IgD-negative memory B cell (primary cell): ENCODE measurements around the gene OR5K2. TPM values are rescaled to one million over a fixed set of nuclear protein-coding genes. Genes with fewer than 3 reads are reported as not detected.

ENCODE experiments used
- H3K27ac Mint-ChIP-seq, 3 donors: one replicate each; pipeline ENCODE4 v1.8.0; 2020 to 2022; ENCODE audit warnings: mild to moderate bottlenecking in 3 of 3, mixed read lengths in 3 of 3, moderate library complexity in 1 of 3
- H3K27me3 Mint-ChIP-seq: one replicate; pipeline ENCODE4 v1.8.0; 2021; ENCODE audit warnings: mixed read lengths
- H3K36me3 Mint-ChIP-seq: one replicate; pipeline ENCODE4 v1.8.0; 2020; ENCODE audit warnings: mild to moderate bottlenecking, mixed read lengths
- H3K4me1 Mint-ChIP-seq, 3 donors: one replicate each; pipeline ENCODE4 v1.8.0; 2020 to 2022; ENCODE audit warnings: mixed read lengths in 3 of 3, mild to moderate bottlenecking in 1 of 3
- H3K4me3 Mint-ChIP-seq, 4 donors: one replicate each; pipeline ENCODE4 v1.8.0; 2020 to 2022; ENCODE audit warnings: mild to moderate bottlenecking in 4 of 4, mixed read lengths in 4 of 4, moderate library complexity in 3 of 4
- H3K9me3 Mint-ChIP-seq, 3 donors: one replicate each; pipeline ENCODE4 v1.8.0; 2020 to 2021; ENCODE audit warnings: mixed read lengths in 3 of 3, mild to moderate bottlenecking in 1 of 3
- polyA plus RNA-seq: library from polyadenylated mRNA; unstranded; fragments of 300-500 nt; fragmentation: Illumina TruSeq; gene quantifications from one replicate; pipeline ENCODE4 v1.2.3, GENCODE V29; 2021

The OR5K2 gene
- polyA plus RNA-seq, 1 donor from 2014 or later = not detected

DNA sequence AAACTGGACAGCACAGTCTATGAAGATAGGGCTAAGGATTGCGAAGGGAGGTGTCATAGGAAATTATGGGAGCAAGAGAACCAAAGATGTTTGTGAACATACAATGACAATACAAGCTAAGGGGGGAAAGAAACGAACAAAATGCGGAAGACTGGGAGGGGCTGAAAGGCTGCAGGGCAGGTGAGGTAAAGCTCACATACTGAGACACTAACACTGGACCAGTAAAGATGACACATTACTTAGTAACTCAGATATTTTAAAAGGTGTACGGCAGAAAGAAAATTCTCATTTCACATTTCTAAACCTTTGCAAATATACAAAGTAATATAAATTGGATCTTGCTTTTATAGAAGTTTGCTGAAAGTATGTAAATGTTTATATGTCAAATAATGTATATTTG, 15.1 kb downstream of the OR5K2 start:
- Mint-ChIP-seq H3K9me3 (no peaks in the 10 kb centered on the region), H3K27ac (no peak overlapping the region), H3K4me3 (no peak overlapping the region), H3K4me1 (peaks cover 0 to 9% (median 0%) of the 10 kb centered on the region in 3 donors), H3K27me3 (no peaks in the 10 kb centered on the region), H3K36me3 (peaks cover 8% of the 10 kb centered on the region)

DNA sequence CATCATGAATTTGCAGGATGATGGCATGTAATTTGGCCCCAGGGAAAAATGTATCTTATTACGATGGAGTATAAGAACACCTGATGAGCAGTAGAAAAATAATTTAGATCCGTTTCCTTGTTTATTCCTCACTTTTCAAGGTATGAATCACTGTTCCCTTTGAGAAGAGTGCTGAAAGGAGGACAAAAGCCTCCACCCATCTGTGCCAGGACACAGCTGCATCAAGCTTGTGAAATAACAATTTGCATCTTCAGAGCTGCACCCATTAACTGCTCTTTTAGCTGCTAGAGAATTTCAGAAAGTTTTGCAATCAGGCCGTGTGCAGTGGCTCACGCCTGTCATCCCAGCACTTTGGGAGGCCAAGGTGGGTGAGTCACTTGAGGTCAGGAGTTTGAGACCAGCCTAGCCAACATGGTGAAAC, 15.6 kb downstream of the OR5K2 start:
- peaks cover under 1 to 9% (median 1%) of the 10 kb centered on the region in 3 donors for H3K4me1 Mint-ChIP-seq
- no peak overlapping the region for H3K27ac Mint-ChIP-seq
- no peak overlapping the region for H3K4me3 Mint-ChIP-seq

DNA sequence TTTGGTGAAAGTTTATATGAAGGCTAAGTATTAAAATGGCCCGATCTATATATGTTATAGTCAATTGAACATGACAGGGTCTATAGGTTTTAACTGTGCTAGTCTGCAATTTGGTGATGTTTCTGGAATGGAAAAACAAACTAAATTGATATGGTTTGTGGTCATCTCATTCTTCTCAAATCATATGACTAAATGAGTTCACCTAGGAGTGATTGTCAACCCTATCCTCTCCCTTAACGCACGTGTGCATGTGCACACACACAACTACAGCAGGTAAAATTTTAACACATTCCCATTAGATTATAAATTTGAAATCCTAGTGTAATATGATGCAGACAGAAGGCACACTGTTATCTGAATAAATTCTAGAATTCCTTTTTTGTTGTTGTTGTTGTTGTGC, 16.3 kb downstream of the OR5K2 start:
- Mint-ChIP-seq H3K4me3 (no peak overlapping the region), H3K4me1 (peaks cover 5 to 9% (median 7%) of the 10 kb centered on the region in 3 donors), H3K36me3 (peaks cover 6% of the 10 kb centered on the region), H3K9me3 (no peaks in the 10 kb centered on the region), H3K27ac (no peak overlapping the region), H3K27me3 (no peaks in the 10 kb centered on the region)

More for the DNA sequence above, 15.6 kb downstream of the OR5K2 start:
- Mint-ChIP-seq H3K9me3 (no peaks in the 10 kb centered on the region), H3K27me3 (no peaks in the 10 kb centered on the region), H3K36me3 (peaks cover 8% of the 10 kb centered on the region)

DNA sequence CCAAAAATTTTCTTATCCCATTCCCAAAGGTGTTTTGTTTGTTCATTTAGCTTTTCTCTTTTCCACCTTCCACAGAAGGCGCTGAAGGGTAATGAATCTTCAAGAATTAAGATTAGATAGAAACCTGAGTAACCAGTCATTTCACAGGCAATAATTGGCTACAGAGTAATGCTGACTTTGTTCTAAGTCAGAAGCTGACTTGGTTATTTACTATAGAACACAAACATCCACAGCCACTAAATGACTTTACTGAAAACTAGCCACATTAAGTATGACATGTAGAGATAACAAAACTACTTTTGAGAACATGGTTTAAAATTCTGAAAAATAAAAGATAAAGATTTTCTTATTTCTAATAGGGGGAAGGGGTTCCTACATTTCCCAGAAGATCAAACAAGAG, 17.5 kb downstream of the OR5K2 start:
- Mint-ChIP-seq H3K36me3 (peaks cover 8% of the 10 kb centered on the region), H3K9me3 (no peaks in the 10 kb centered on the region), H3K27ac (no peak overlapping the region), H3K4me3 (no peak overlapping the region), H3K4me1 (peaks cover 9 to 15% (median 13%) of the 10 kb centered on the region in 3 donors), H3K27me3 (no peaks in the 10 kb centered on the region)

DNA sequence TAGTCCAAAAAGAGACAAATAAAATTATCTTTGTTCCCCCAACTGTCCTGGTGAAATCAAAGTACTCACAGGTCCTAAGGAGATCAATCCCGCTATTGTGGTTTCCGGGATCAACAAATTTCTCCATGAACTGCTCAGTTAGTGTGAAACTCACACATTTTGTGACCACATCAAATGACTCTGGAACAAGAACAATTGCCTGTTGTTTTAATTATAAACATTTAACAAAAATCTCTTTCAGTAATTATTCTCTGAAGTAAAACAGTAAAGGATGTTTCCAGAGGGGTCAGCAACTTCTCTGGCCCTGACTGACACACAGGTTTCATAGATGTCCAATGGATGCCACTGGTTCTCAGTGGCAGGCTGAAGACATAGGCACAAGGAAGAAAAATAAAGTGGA, 21.3 kb downstream of the OR5K2 start:
- Mint-ChIP-seq H3K4me3 (peak overlapping the region in 1 of 4 donors; percentile 71), H3K4me1 (peaks cover 10 to 33% (median 32%) of the 10 kb centered on the region in 3 donors), H3K27ac (peak overlapping the region in 1 of 3 donors; percentile 77), H3K9me3 (no peaks in the 10 kb centered on the region), H3K27me3 (no peaks in the 10 kb centered on the region), H3K36me3 (peaks cover 10% of the 10 kb centered on the region)

DNA sequence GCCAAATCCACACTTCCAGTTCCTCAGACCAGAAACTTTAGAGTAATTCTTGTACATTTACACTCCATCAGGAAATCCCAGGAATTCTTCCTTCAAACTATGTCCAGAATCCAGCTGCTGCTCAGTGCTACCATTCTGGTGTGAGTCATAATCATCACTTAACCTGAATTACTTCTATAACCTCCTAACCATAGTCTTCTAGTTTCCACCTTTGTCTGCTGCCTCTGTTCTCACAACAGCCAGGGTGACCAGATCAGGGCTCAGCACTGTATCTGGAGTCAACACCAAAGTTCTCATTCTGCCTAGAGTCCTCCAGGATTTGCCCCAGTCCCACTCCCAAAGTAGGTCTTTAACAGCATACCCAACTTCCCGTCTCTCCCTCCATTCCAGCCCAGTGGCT, 21.9 kb downstream of the OR5K2 start:
- Mint-ChIP-seq H3K4me1 (peaks cover 10 to 33% (median 32%) of the 10 kb centered on the region in 3 donors), H3K27me3 (no peaks in the 10 kb centered on the region), H3K27ac (peak overlapping the region in 1 of 3 donors; percentile 77), H3K4me3 (peak overlapping the region in 1 of 4 donors; percentile 71), H3K9me3 (no peaks in the 10 kb centered on the region), H3K36me3 (peaks cover 10% of the 10 kb centered on the region)

DNA sequence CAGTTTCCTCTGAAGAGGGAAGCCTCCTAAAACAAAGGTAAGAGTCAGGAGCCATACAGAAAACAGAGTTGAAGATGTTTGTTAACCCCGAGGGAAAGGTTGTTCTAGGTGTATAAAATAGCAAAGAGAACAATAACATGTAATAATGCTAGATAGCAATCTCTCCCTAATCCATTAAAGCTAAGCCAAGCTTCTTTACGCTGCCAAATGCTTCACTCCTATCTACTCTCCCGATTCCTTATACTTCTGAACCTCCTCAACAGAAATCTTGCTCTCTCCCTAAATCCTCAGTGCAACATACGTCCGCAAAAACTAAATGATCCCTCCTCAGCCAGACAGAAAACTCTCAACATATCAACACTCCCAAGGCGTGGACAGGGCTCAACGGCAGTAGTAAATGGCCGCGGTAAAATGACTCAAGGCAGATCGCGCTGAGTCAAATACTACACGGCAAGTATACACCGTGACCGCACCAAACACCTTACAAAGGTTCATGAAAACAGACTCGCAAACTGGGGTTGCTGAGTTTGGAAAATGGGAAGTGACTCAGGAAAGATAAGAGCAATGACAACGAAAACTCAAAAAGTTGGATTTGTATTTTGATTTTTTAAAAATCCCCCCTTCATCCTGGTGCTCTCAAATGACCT, 24.5 kb downstream of the OR5K2 start:
- H3K36me3 Mint-ChIP-seq = peaks cover 4% of the 10 kb centered on the region
- H3K4me3 Mint-ChIP-seq = peak overlapping the region; percentile 71 to 98 (median 95)
- H3K9me3 Mint-ChIP-seq = no peaks in the 10 kb centered on the region
- peak overlapping the region; percentile 7 to 98 (median 74) for H3K27ac Mint-ChIP-seq
- H3K4me1 Mint-ChIP-seq = peaks cover 10 to 33% (median 32%) of the 10 kb centered on the region in 3 donors
- no peaks in the 10 kb centered on the region for H3K27me3 Mint-ChIP-seq

DNA sequence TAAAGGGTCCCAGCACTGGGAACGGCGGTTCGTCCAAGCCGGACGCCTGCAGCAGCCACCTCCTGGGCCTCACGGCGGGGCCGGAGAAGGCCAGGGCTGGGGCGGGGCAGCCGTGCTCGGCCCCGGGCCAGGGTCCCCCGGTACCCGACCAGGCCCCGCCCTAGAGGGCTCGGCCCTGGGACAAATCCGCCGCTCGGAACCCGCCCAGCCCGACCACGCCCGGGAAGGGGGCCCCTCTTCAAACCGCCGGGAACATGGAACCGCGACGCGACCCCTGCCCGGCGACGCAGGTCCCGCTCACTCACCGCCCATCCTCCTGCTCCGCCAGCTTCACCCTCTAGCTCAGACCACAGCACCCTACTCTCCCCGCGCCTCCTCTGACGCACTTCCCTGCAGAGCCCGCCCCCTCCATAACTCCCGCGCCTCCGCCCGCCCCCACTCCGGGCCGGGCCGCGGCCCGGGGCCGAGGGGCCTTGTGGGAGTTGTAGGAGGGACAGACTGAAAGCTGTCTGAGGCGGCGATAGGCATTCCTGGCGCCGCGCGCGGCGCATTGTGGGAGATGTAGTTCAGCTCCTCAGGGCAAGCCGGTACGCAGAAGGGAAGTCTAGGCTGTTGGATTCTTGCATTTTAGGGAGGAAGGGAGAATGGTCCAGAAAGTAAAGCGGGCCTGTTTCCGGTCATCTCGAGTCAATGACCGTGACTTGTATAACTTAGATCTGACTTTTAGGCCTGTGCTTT, 25.2 kb downstream of the OR5K2 start, which contains the start of gene CLDND1:
Gene CLDND1, minus strand, starts transcription at position 359 of the 738 bp plus-strand sequence. CDS start 1,478 bp downstream, outside the sequence.
- peaks cover 10 to 33% (median 32%) of the 10 kb centered on the region in 3 donors for H3K4me1 Mint-ChIP-seq
- no peaks in the 10 kb centered on the region for H3K27me3 Mint-ChIP-seq
- H3K9me3 Mint-ChIP-seq = no peaks in the 10 kb centered on the region
- peaks cover 4% of the 10 kb centered on the region for H3K36me3 Mint-ChIP-seq
- H3K27ac Mint-ChIP-seq = peak within 1 kb of the TSS; percentile 79 to 98 (median 96)
- peak within 1 kb of the TSS; percentile 71 to 99 (median 96) for H3K4me3 Mint-ChIP-seq

DNA sequence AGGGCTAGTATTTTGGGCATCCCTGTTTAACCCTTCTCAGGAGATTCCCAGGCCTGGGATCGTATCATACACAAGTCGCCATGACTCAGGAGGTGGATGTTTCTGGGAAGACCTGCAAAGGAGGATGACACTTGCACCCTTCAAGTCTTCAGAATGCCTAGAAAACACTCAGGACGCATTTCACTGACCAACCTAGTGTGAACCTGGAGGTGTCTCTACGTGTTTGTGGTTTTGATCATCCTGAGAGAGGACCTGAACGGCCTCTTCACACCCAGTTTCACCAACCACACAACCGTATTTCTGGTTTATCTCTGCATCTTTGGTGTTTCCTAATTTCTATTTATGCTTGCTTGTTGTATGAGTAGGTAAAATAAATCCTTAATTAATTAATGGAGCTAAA, 28.0 kb downstream of the OR5K2 start:
- Mint-ChIP-seq H3K27ac (no peak overlapping the region), H3K9me3 (no peaks in the 10 kb centered on the region), H3K27me3 (no peaks in the 10 kb centered on the region), H3K36me3 (peaks cover 2% of the 10 kb centered on the region), H3K4me1 (peaks cover 10 to 20% (median 20%) of the 10 kb centered on the region in 3 donors), H3K4me3 (peak overlapping the region in 1 of 4 donors; percentile 58)

DNA sequence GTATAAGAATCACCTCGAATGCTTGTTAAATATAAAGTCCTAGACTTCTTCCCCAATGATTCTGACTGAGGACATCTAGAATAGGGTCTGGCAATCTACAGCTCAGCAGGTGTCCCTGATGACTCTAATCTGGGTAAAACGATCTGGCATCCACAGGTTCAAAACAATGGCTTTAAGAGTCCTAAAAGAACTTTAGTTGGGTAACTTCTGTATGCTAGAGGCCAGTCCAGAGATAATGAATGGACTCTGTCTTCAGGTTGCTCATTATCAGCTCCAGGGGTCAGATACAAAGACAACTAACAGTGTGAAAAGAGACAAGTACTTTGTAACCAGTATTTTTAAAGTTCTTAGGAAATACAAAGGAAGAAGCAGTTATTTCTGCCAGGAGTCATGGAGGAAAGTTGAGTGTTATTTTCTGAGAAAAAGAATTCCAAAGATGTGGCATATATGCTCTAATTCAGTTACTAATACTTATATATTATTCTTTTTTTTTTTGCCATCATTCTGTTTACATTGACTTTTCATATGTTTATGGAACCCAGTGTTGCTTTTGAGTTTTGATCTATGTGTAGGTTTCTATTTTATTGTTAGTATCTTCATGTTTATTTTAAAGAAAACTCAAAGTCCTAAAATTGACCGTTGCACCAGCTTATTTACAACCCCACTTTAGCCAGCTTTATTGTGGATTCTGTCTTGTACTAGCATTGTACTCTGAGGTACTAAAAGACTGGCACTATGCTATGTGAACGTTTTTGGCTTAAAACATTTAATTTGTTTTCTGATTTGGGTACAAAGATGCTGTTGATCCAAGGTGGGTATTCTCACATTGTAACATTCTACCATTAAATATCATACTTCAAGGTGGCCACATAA, 31.2 kb downstream of the OR5K2 start:
- no peak overlapping the region for H3K27ac Mint-ChIP-seq
- H3K4me1 Mint-ChIP-seq = peaks cover 5 to 8% (median 7%) of the 10 kb centered on the region in 3 donors
- no peaks in the 10 kb centered on the region for H3K27me3 Mint-ChIP-seq
- no peaks in the 10 kb centered on the region for H3K36me3 Mint-ChIP-seq
- H3K9me3 Mint-ChIP-seq = no peaks in the 10 kb centered on the region
- no peak overlapping the region for H3K4me3 Mint-ChIP-seq

DNA sequence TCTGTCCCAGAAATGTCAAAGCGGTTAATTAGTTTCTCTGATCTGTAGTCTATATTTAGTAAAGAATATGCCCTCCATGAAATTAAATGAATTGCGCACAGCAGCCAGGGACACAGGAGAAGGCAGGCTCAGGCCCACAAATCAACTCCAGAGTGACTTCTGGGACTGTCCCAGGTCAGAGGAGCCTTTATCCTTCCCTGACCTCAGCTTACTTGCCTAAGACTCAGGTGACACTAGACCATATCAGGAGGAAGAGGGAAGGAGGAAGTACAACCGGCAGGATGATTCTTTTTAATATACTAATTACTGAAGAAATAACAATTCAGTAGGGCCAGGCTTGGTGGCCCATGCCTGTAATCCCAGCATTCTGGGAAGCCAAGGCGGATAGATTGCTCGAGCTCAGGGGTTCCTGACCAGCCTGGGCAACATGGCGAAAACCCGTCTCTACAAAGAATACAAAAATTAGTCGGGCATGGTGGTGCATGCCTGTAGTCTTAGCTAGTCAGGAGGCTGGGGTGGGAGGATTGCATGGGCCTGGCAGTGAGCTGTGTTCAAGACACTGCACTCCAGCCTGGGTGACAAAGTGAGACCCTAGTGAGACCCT, 32.5 kb downstream of the OR5K2 start:
- Mint-ChIP-seq H3K4me3 (peak overlapping the region in 1 of 4 donors; percentile 72), H3K4me1 (peaks cover 5 to 8% (median 7%) of the 10 kb centered on the region in 3 donors)

DNA sequence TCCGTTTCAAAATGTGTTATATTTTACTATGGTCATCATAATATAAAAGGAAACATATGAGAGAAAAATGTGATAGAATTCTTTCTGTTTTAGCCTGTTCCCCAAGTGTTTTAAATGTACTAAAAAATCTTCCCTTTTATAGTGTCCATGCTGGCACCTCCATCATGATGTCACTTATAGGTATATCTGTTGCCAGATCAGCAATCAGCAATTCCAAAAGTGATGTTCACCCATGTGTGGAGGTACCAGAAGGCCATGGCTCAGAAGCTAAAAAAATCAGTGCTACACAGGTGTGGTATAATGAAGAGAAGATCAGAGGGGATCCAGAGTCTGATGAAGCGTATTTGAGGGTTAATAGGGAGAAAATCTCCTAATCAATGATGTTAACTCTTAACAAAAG, 33.2 kb downstream of the OR5K2 start:
- H3K36me3 Mint-ChIP-seq = no peaks in the 10 kb centered on the region
- no peaks in the 10 kb centered on the region for H3K9me3 Mint-ChIP-seq
- no peak overlapping the region for H3K27ac Mint-ChIP-seq
- no peaks in the 10 kb centered on the region for H3K27me3 Mint-ChIP-seq
- no peak overlapping the region for H3K4me3 Mint-ChIP-seq
- H3K4me1 Mint-ChIP-seq = peaks cover 5 to 8% (median 7%) of the 10 kb centered on the region in 3 donors

More for the DNA sequence above, 32.5 kb downstream of the OR5K2 start:
- H3K9me3 Mint-ChIP-seq = no peaks in the 10 kb centered on the region
- H3K36me3 Mint-ChIP-seq = no peaks in the 10 kb centered on the region
- no peak overlapping the region for H3K27ac Mint-ChIP-seq
- no peaks in the 10 kb centered on the region for H3K27me3 Mint-ChIP-seq

DNA sequence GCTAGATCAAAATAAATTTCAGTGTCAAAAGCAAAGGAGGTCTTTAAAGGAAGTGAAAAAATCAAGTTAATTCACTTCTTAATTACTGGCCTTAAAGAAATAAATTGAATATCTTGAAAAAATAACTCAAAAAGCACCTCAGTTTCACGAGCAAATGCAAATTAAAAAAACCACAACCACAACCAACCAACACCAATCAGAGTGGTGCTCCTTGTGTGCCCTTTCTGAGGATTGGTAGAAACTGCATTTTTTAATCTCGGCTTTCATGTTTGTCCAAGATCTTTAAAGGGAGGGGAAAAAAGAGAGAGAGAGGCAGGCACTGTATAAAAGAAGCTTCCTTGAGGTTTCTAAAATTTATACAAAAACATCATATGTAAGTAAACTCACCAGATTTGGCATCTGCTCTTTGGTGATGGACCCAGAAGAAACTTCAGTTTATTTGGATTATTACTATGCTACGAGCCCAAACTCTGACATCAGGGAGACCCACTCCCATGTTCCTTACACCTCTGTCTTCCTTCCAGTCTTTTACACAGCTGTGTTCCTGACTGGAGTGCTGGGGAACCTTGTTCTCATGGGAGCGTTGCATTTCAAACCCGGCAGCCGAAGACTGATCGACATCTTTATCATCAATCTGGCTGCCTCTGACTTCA, 34.3 kb downstream of the OR5K2 start, which contains the start of gene GPR15:
Gene GPR15, plus strand, starts transcription at position 357 of the 653 bp plus-strand sequence. Its CDS starts 56 bp downstream, at position 413.
- H3K36me3 Mint-ChIP-seq = no peaks in the 10 kb centered on the region
- no peaks in the 10 kb centered on the region for H3K27me3 Mint-ChIP-seq

DNA sequence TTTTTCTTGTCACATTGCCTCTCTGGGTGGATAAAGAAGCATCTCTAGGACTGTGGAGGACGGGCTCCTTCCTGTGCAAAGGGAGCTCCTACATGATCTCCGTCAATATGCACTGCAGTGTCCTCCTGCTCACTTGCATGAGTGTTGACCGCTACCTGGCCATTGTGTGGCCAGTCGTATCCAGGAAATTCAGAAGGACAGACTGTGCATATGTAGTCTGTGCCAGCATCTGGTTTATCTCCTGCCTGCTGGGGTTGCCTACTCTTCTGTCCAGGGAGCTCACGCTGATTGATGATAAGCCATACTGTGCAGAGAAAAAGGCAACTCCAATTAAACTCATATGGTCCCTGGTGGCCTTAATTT, 34.8 kb downstream of the OR5K2 start:
- H3K9me3 Mint-ChIP-seq = no peaks in the 10 kb centered on the region

More for the DNA sequence above, 34.3 kb downstream of the OR5K2 start, which contains the start of gene GPR15:
- Mint-ChIP-seq H3K4me1 (peaks cover 9 to 12% (median 11%) of the 10 kb centered on the region in 3 donors), H3K4me3 (peak within 1 kb of the TSS; percentile 53 to 85 (median 76)), H3K27ac (peak within 1 kb of the TSS; percentile 0 to 74 (median 48)), H3K9me3 (no peaks in the 10 kb centered on the region)

More for the DNA sequence above, 34.8 kb downstream of the OR5K2 start:
- Mint-ChIP-seq H3K4me1 (peaks cover 12 to 14% (median 14%) of the 10 kb centered on the region in 3 donors), H3K27ac (peak overlapping the region in 1 of 3 donors; percentile 74), H3K27me3 (no peaks in the 10 kb centered on the region), H3K4me3 (peak overlapping the region; percentile 53 to 85 (median 76)), H3K36me3 (no peaks in the 10 kb centered on the region)
